DLD1 (cell line): ENCODE data around the gene CCDC51.

Experiments used
- in situ Hi-C: cut with HindIII; loops from 2 replicates; pipeline ENCODE4 v1.10.0; 2017; ENCODE audit warnings: low sequenced_read_pairs

CCDC51 gene

GRCh38 chr3:48422681-48423080 lies 17.2 kb downstream of the CCDC51 start:
- in situ Hi-C loops: no loop called here

- in situ Hi-C loops: no loop called here
Measured at GRCh38 chr3:48422272-48422671, 17.6 kb downstream of the CCDC51 start.

GRCh38 chr3:48420561-48420960 lies 19.4 kb downstream of the CCDC51 start:
- in situ Hi-C loops: no loop called here

- in situ Hi-C loops: no loop called here
Measured at GRCh38 chr3:48419597-48419996, 20.3 kb downstream of the CCDC51 start.

GRCh38 chr3:48419149-48419548 lies 20.8 kb downstream of the CCDC51 start:
- in situ Hi-C loops: no loop called here

- in situ Hi-C loops: no loop called here
Measured at GRCh38 chr3:48418651-48419050, 21.3 kb downstream of the CCDC51 start.

- in situ Hi-C loops: no loop called here
Measured at GRCh38 chr3:48418140-48418539, 21.8 kb downstream of the CCDC51 start.

GRCh38 chr3:48417529-48418108 lies 22.3 kb downstream of the CCDC51 start:
- in situ Hi-C loops: no loop called here

- in situ Hi-C loops: no loop called here
Measured at GRCh38 chr3:48416546-48416945, 23.4 kb downstream of the CCDC51 start.

GRCh38 chr3:48416091-48416505 lies 23.8 kb downstream of the CCDC51 start:
- in situ Hi-C loops: no loop called here

- in situ Hi-C loops: no loop called here
Measured at GRCh38 chr3:48415251-48415953, 24.5 kb downstream of the CCDC51 start.

GRCh38 chr3:48414376-48415250 lies 25.3 kb downstream of the CCDC51 start:
- in situ Hi-C loops: no loop called here

- in situ Hi-C loops: no loop called here
Measured at GRCh38 chr3:48413611-48414010, 26.3 kb downstream of the CCDC51 start.

- in situ Hi-C loops: no loop called here
Measured at GRCh38 chr3:48413086-48413485, 26.8 kb downstream of the CCDC51 start.

- in situ Hi-C loops: no loop called here
Measured at GRCh38 chr3:48412375-48413001, 27.4 kb downstream of the CCDC51 start.

GRCh38 chr3:48411606-48412374 lies 28.1 kb downstream of the CCDC51 start:
- in situ Hi-C loops: no loop called here

- in situ Hi-C loops: no loop called here
Measured at GRCh38 chr3:48411041-48411588, 28.8 kb downstream of the CCDC51 start.

GRCh38 chr3:48410205-48411040 lies 29.5 kb downstream of the CCDC51 start:
- in situ Hi-C loops: no loop called here
